B cell (primary cell): ENCODE results near the gene PTGER3. TPM values are rescaled to one million over a fixed set of nuclear protein-coding genes. Genes with fewer than 3 reads are reported as not detected.

Experiments
- ATAC-seq: fragments of 200-7000 bp; cut with Tn5 transposase; one replicate; pipeline ENCODE4 v1.10.0; 2021; ENCODE audit warnings: low read depth, mild to moderate bottlenecking, moderate number of reproducible peaks, moderate library complexity
- CTCF ChIA-PET: fragments of 350-600 bp; sonication (Branson Sonifier 250); formaldehyde crosslinking; loops from one replicate; lab custom pipeline; 2021; ENCODE audit warnings: antibody characterized with exemption, inconsistent platforms; lab: Charles Lee
- POLR2A ChIA-PET: fragments of 350-600 bp; sonication (Branson Sonifier 250); formaldehyde crosslinking; loops from one replicate; lab custom pipeline; 2021; ENCODE audit warnings: antibody characterized with exemption; lab: Charles Lee
- DNase-seq: peaks from one replicate; pipeline ENCODE4 v3.0.0; 2013
- H2AFZ ChIP-seq: 2 replicates; pipeline ENCODE4 v1.6.1; 2012; ENCODE audit warnings: mild to moderate bottlenecking, low read depth, low read length; ENCODE audit not compliant: insufficient read depth, poor library complexity, severe bottlenecking
- H3K27ac ChIP-seq, 2 donors: 1 replicate in 1 of 2; 2 replicates in 1 of 2; pipeline ENCODE4 v1.5.1; 2012 to 2013; ENCODE audit warnings: low read length in 2 of 2, mild to moderate bottlenecking in 2 of 2, moderate library complexity in 1 of 2
- H3K27me3 ChIP-seq, 4 experiments: fragments of 200-600 bp in 1 of 4; sonication (generic) in 1 of 4; replicated peaks in 1 of 4; 1 replicate in 2 of 4; 2 replicates in 2 of 4; pipeline versions ENCODE4 v1.6.1 to v1.7.0; 2013 to 2016; ENCODE audit warnings: low read length in 3 of 4, mild to moderate bottlenecking in 2 of 4, mixed read lengths in 1 of 4, moderate library complexity in 1 of 4; ENCODE audit not compliant: insufficient read depth in 4 of 4, control insufficient read depth in 3 of 4; ENCODE audit errors: control extremely low read depth in 1 of 4
- H3K36me3 ChIP-seq, 2 experiments: replicated peaks in 1 of 2; 1 replicate in 1 of 2; 2 replicates in 1 of 2; pipeline versions ENCODE4 v1.6.1 to v1.7.1; 2013; ENCODE audit warnings: low read length in 1 of 2; ENCODE audit not compliant: insufficient read depth in 2 of 2, control insufficient read depth in 1 of 2; ENCODE audit errors: control extremely low read depth in 1 of 2, extremely low read depth in 1 of 2
- H3K4me1 ChIP-seq, 2 donors: fragments of 200-600 bp in 1 of 2; sonication (generic) in 1 of 2; 1 replicate in 1 of 2; 2 replicates in 1 of 2; pipeline versions ENCODE4 v1.5.1 to v1.6.1; 2013 to 2017; ENCODE audit warnings: low read length in 2 of 2; ENCODE audit not compliant: control insufficient read depth in 2 of 2, insufficient read depth in 2 of 2
- H3K4me2 ChIP-seq: replicated peaks from 2 replicates; pipeline ENCODE3; 2012; ENCODE audit warnings: mild to moderate bottlenecking, low read depth, low read length; ENCODE audit not compliant: poor library complexity, severe bottlenecking
- H3K4me3 ChIP-seq, 5 experiments: fragments of 200-600 bp in 1 of 5; sonication (generic) in 1 of 5; 1 replicate in 3 of 5; 2 replicates in 2 of 5; pipeline versions ENCODE4 v1.5.1 to v1.7.0; 2011 to 2016; ENCODE audit warnings: low read length in 4 of 5, mild to moderate bottlenecking in 4 of 5, low read depth in 2 of 5, control low read depth in 1 of 5, moderate library complexity in 1 of 5; ENCODE audit not compliant: insufficient read depth in 1 of 5; ENCODE audit errors: control extremely low read depth in 1 of 5, extremely low read depth in 1 of 5
- H3K79me2 ChIP-seq: fragments of 200-600 bp; sonication (generic); one replicate; pipeline ENCODE4 v1.6.0; 2016; ENCODE audit warnings: low read length; ENCODE audit not compliant: control insufficient read depth, insufficient read depth
- H3K9ac ChIP-seq: fragments of 200-600 bp; sonication (generic); 2 replicates; pipeline ENCODE4 v1.6.1; 2017; ENCODE audit warnings: mild to moderate bottlenecking, low read length, moderate library complexity
- H3K9me3 ChIP-seq, 3 donors: one replicate each; pipeline versions ENCODE4 v1.6.1 to v1.7.1; 2013; ENCODE audit warnings: low read length in 2 of 3; ENCODE audit not compliant: control insufficient read depth in 2 of 3, insufficient read depth in 1 of 3; ENCODE audit errors: control extremely low read depth in 1 of 3
- H4K20me1 ChIP-seq: 2 replicates; pipeline ENCODE4 v1.6.0; 2012; ENCODE audit warnings: mild to moderate bottlenecking, low read length; ENCODE audit not compliant: insufficient read depth, control insufficient read depth, poor library complexity, severe bottlenecking
- H3K27ac Mint-ChIP-seq: one replicate; pipeline ENCODE4 v1.8.0; 2021; ENCODE audit warnings: mixed read lengths
- H3K27me3 Mint-ChIP-seq: one replicate; pipeline ENCODE4 v1.8.0; 2021; ENCODE audit warnings: mixed read lengths
- H3K4me1 Mint-ChIP-seq: one replicate; pipeline ENCODE4 v1.8.0; 2021; ENCODE audit warnings: mixed read lengths
- H3K4me3 Mint-ChIP-seq: one replicate; pipeline ENCODE4 v1.8.0; 2021; ENCODE audit warnings: mixed read lengths
- H3K9me3 Mint-ChIP-seq: one replicate; pipeline ENCODE4 v1.8.0; 2022; ENCODE audit warnings: mixed read lengths; ENCODE audit not compliant: insufficient read depth
- EZH2 ChIP-seq: IDR thresholded peaks from 2 replicates; pipeline ENCODE4 v1.6.1; 2012; ENCODE audit warnings: borderline replicate concordance, low read depth, mild to moderate bottlenecking, moderate library complexity, low read length; ENCODE audit not compliant: insufficient read depth, poor library complexity, severe bottlenecking
- WGBS: methylation state at CpG from one replicate; pipeline ENCODE4 v1.1.5; 2013; ENCODE audit warnings: missing lambda C conversion rate; ENCODE audit not compliant: insufficient coverage; 5-methylcytosine and 5-hydroxymethylcytosine counted together
- intact Hi-C: fragments of 100-400 bp; cut with micrococcal nuclease; formaldehyde crosslinking; loops from one replicate; pipeline ENCODE4 v1.10.0; 2022
- polyA plus RNA-seq: library from polyadenylated mRNA; depleted of rRNA; stranded (reverse); fragments of >200 nt; gene quantifications from 2 replicates; pipeline ENCODE4 v1.2.3, GENCODE V29; 2012
- total RNA-seq, 2 donors: library from RNA; stranded (reverse); fragments of 120-200 nt in 1 of 2; gene quantifications; 1 replicate in 1 of 2; 2 replicates in 1 of 2; pipeline versions ENCODE4 v1.2.3 to v1.2.4, GENCODE V29; 2013 to 2022
- TF ChIP-seq, protein P1 (sequence below): fragments of 200-600 bp; IDR thresholded peaks from one replicate; pipeline ENCODE4 v1.8.0; 2022; ENCODE audit warnings: antibody characterized with exemption, mild to moderate bottlenecking

Gene PTGER3
- total and polyA plus RNA-seq, 2 donors (not counting 1 experiment from before 2014, with no cell fraction given): 0.27 TPM; not detected in 1

- Histone ChIP-seq H3K36me3 (no peaks in the 10 kb centered on the region), H3K79me2 (no peaks in the 10 kb centered on the region), H3K4me2 (no peak overlapping the region), H3K27ac (no peak overlapping the region), H3K4me1 (peaks cover 6 to 7% of the 10 kb centered on the region in 2 donors), H3K27me3 (peaks cover 0 to 18% (median 11%) of the 10 kb centered on the region in 4 experiments), H4K20me1 (no peaks in the 10 kb centered on the region), H2AFZ (no peak overlapping the region), H3K9me3 (peaks cover 0 to 5% (median 0%) of the 10 kb centered on the region in 3 donors), H3K9ac (no peak overlapping the region), H3K4me3 (no peak overlapping the region)
- ChIA-PET CTCF (interaction anchor here (1.1 kb wide), 1 partner anchor 8 kb away, joined by 4 read pairs; no protein-coding TSS in a partner anchor), POLR2A (no interaction called here)
- intact Hi-C loops: no loop called here
- no peak for ATAC-seq
- peaks cover 57% of the 10 kb centered on the region for H3K27me3 Mint-ChIP-seq
- no peak overlapping the region for H3K4me3 Mint-ChIP-seq
- TF ChIP-seq, protein P1, sequence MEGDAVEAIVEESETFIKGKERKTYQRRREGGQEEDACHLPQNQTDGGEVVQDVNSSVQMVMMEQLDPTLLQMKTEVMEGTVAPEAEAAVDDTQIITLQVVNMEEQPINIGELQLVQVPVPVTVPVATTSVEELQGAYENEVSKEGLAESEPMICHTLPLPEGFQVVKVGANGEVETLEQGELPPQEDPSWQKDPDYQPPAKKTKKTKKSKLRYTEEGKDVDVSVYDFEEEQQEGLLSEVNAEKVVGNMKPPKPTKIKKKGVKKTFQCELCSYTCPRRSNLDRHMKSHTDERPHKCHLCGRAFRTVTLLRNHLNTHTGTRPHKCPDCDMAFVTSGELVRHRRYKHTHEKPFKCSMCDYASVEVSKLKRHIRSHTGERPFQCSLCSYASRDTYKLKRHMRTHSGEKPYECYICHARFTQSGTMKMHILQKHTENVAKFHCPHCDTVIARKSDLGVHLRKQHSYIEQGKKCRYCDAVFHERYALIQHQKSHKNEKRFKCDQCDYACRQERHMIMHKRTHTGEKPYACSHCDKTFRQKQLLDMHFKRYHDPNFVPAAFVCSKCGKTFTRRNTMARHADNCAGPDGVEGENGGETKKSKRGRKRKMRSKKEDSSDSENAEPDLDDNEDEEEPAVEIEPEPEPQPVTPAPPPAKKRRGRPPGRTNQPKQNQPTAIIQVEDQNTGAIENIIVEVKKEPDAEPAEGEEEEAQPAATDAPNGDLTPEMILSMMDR: no peak
- no peak for TF ChIP-seq EZH2
- no peak overlapping the region for H3K27ac Mint-ChIP-seq
- DNase-seq: no peak
- no peaks in the 10 kb centered on the region for H3K9me3 Mint-ChIP-seq
- H3K4me1 Mint-ChIP-seq: peaks cover 7% of the 10 kb centered on the region
- no CpG with 5 or more reads among the region's 2 CpGs for WGBS
Observed at GRCh38 chr1:71041806-71042205, 5.8 kb downstream of the PTGER3 start.

DNA sequence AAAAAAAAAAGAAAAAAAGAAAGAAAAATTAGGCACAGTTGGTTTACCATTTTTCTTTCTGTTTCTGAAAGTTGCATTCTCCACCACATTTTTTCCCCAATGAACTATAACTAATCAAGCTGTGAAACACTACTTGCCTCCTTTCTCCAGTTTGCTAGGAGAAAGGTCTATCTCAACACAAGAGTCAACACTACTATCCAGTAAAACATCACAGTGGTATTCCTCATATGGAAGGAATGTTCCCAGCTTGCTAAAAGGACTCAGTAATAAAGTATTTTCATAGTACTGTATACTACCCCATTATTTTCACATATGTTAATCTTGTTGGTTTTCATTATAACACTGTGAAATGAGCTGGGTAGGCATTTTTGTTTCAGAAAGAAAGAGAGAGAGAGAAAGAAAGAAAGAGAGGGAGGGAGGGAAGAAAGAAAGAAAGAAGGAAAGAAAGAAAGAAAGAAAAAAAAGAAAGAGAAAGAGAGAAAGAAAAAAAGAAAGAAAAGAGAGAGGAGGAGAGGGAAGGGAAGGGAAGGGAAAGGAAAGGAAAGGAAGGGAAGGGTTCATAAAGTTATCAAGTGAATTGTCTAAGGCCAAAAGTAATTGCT lies 7.9 kb downstream of the PTGER3 start:
- Histone ChIP-seq H3K27ac (no peak overlapping the region), H3K27me3 (peaks cover 0 to 5% (median 0%) of the 10 kb centered on the region in 4 experiments), H3K4me2 (no peak overlapping the region), H3K4me3 (no peak overlapping the region), H4K20me1 (no peaks in the 10 kb centered on the region), H3K79me2 (no peaks in the 10 kb centered on the region), H3K9ac (no peak overlapping the region), H3K36me3 (no peaks in the 10 kb centered on the region), H3K9me3 (no peaks in the 10 kb centered on the region), H2AFZ (no peak overlapping the region), H3K4me1 (no peaks in the 10 kb centered on the region)
- no peak overlapping the region for H3K27ac Mint-ChIP-seq
- H3K27me3 Mint-ChIP-seq: peaks cover 49% of the 10 kb centered on the region
- POLR2A ChIA-PET: no interaction called here
- CTCF ChIA-PET: no interaction called here
- TF ChIP-seq EZH2: no peak
- TF ChIP-seq, protein P1: no peak
- no peak for DNase-seq
- no peaks in the 10 kb centered on the region for H3K9me3 Mint-ChIP-seq
- intact Hi-C loops: no loop called here
- H3K4me1 Mint-ChIP-seq: no peaks in the 10 kb centered on the region
- ATAC-seq: no peak
- H3K4me3 Mint-ChIP-seq: no peak overlapping the region
